ENCODE data around the gene TNFRSF14. TPM values are rescaled to one million over a fixed set of nuclear protein-coding genes. Genes with fewer than 3 reads are reported as not detected.

TNFRSF14 gene
- total RNA-seq, 1 experiment from 2014 or later, result 25.5 TPM

DNA sequence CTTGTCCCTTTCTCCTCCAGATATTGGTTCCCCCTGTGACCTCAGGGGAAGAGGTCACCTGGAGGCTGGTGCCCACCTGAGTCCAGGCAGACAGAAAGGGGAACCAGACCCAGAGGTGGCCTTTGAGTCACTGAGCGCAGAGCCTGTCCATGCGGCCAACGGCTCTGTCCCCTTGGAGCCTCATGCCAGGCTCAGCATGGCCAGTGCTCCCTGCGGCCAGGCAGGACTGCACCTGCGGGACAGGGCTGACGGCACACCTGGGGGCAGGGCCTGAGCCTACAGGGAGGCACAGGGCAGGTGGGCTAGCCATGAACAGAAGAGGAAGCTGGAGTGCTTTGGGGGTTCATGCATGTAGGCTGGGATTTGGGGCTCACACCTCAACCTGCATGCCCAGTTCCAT, 2.7 kb downstream of the TNFRSF14 start:
- intact Hi-C loops (cut with micrococcal nuclease), result no loop called here
- DNase-seq, result no peak
- no peaks in the 10 kb centered on the region for H3F3A ChIP-seq (ENCODE audit: low read length, unreplicated experiment)
- TF ChIP-seq EZH2 (IDR thresholded peaks at IDR 0.05; ENCODE audit: low read length, unreplicated experiment) (no peak), EZH2phosphoT487 (IDR thresholded peaks at IDR 0.05; ENCODE audit: borderline replicate concordance, low read length) (no peak)
- TF ChIP-seq, protein P1, sequence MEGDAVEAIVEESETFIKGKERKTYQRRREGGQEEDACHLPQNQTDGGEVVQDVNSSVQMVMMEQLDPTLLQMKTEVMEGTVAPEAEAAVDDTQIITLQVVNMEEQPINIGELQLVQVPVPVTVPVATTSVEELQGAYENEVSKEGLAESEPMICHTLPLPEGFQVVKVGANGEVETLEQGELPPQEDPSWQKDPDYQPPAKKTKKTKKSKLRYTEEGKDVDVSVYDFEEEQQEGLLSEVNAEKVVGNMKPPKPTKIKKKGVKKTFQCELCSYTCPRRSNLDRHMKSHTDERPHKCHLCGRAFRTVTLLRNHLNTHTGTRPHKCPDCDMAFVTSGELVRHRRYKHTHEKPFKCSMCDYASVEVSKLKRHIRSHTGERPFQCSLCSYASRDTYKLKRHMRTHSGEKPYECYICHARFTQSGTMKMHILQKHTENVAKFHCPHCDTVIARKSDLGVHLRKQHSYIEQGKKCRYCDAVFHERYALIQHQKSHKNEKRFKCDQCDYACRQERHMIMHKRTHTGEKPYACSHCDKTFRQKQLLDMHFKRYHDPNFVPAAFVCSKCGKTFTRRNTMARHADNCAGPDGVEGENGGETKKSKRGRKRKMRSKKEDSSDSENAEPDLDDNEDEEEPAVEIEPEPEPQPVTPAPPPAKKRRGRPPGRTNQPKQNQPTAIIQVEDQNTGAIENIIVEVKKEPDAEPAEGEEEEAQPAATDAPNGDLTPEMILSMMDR (conservative IDR thresholded peaks at IDR 0.05; ENCODE audit: low read depth, low read length), result no peak
- no peak overlapping the region for H3K4me2 ChIP-seq (ENCODE audit: low read length)
- H3K9me3 ChIP-seq (ENCODE audit: low read length), result no peaks in the 10 kb centered on the region
- no peaks in the 10 kb centered on the region for H3K27me3 ChIP-seq (ENCODE audit: low read length)
- H2AFZ ChIP-seq (ENCODE audit: low read length), result no peak overlapping the region
- no peak overlapping the region for H3K4me3 ChIP-seq (ENCODE audit: low read length)
- peaks cover 15% of the 10 kb centered on the region for H3K4me1 ChIP-seq (ENCODE audit: insufficient read depth, low read length)
- no peaks in the 10 kb centered on the region for H4K20me1 ChIP-seq (ENCODE audit: low read length)
- H3K9ac ChIP-seq (ENCODE audit: low read length), result no peak overlapping the region
- no TSS peak for BruUV-seq (replicated peaks)
- ATAC-seq, result no peak
- no peaks in the 10 kb centered on the region for H3K36me3 ChIP-seq (ENCODE audit: low read depth, low read length)
- H3K9me2 ChIP-seq (replicated peaks; ENCODE audit: low read length), result no peaks in the 10 kb centered on the region
- no peaks in the 10 kb centered on the region for H3K79me2 ChIP-seq (ENCODE audit: low read length)
- ChIA-PET CTCF (no interaction called here), POLR2A (ENCODE audit: unreplicated experiment) (no interaction called here)
- H3K27ac ChIP-seq (ENCODE audit: low read length), result no peak overlapping the region

DNA sequence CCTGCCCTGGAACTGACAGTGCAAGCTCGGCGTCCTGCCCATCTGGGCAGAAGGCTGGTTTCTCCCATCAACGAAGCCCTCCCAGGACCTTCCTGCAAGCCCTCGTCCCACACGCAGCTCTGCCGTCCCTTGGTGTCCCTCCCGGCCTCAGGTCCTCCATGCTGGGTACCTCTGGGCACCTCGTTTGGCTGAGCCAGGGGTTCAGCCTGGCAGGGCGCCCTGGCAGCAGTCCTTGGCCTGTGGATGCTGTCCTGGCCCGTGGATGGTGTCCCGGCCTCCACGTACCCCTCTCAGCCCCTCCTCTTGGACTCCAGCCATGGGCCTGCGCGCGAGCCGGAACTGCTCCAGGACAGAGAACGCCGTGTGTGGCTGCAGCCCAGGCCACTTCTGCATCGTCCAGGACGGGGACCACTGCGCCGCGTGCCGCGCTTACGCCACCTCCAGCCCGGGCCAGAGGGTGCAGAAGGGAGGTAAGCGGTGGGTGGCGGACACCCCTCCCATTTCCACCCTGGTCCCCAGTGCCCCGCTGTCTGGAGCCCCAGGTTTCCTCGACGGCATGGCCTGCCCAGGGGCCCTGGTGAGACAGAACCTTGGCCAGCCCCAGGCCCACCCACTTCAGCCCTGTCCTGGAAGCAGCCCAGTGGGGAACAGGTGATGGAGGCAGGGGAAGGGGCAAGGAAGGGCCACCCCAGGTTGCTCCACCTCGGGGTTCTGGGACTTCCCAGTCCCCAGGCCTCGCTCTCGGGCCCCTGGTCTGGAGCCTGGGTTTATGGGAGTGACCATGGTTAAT, 3.5 kb downstream of the TNFRSF14 start:
- H2AFZ ChIP-seq (ENCODE audit: low read length), result no peak overlapping the region
- no peak overlapping the region for H3K4me2 ChIP-seq (ENCODE audit: low read length)
- no peak overlapping the region for H3K4me3 ChIP-seq (ENCODE audit: low read length)
- H4K20me1 ChIP-seq (ENCODE audit: low read length), result no peaks in the 10 kb centered on the region
- no peaks in the 10 kb centered on the region for H3K36me3 ChIP-seq (ENCODE audit: low read depth, low read length)
- TF ChIP-seq EZH2 (IDR thresholded peaks at IDR 0.05; ENCODE audit: low read length, unreplicated experiment), result no peak
- TF ChIP-seq, protein P1 (conservative IDR thresholded peaks at IDR 0.05; ENCODE audit: low read depth, low read length), result no peak
- no peak for TF ChIP-seq EZH2phosphoT487 (IDR thresholded peaks at IDR 0.05; ENCODE audit: borderline replicate concordance, low read length)
- H3F3A ChIP-seq (ENCODE audit: low read length, unreplicated experiment), result no peaks in the 10 kb centered on the region
- ChIA-PET POLR2A (ENCODE audit: unreplicated experiment) (no interaction called here), CTCF (no interaction called here)
- DNase-seq (no peak), ATAC-seq (no peak)
- H3K27me3 ChIP-seq (ENCODE audit: low read length), result no peaks in the 10 kb centered on the region
- no peak overlapping the region for H3K27ac ChIP-seq (ENCODE audit: low read length)
- H3K9me3 ChIP-seq (ENCODE audit: low read length), result no peaks in the 10 kb centered on the region
- intact Hi-C loops (cut with micrococcal nuclease), result no loop called here
- BruUV-seq (replicated peaks), result no TSS peak
- H3K79me2 ChIP-seq (ENCODE audit: low read length), result no peaks in the 10 kb centered on the region
- peaks cover 15% of the 10 kb centered on the region for H3K4me1 ChIP-seq (ENCODE audit: insufficient read depth, low read length)
- no peak overlapping the region for H3K9ac ChIP-seq (ENCODE audit: low read length)
- no peaks in the 10 kb centered on the region for H3K9me2 ChIP-seq (replicated peaks; ENCODE audit: low read length)

DNA sequence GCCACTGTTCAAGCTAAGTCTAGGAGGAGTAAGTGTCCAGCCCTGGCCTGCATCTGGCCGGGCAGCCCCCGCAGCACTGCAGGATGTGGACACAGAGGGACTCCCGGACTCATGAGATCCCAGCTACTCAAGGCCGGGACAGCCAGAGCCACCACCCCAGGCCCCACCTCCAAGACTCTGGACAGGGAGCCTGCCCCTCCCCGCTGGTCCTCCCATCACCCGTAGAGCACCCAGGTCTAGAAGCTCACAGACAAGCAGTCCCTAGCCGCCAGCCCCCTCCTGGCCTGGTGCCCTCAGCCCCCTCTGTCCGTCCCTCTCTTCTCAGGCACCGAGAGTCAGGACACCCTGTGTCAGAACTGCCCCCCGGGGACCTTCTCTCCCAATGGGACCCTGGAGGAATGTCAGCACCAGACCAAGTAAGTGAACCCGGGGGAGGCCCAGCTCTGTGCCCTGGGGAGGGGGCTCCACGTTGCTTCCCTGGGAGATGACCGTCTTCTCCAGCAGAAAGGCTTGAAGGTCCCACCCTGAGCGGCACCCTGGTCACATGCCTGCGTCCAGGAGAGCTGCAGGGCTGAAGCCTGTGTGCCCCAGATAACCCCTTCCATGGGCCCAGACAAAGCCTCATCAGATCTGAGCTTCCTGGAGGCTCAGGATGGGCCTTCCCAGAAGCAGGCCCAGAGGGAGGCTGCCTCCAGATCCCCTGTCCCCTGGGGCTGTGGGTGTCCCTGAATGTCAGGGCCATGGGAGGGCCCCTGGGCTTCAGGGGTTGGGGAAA, 4.3 kb downstream of the TNFRSF14 start:
- no peak for ATAC-seq
- Histone ChIP-seq H2AFZ (ENCODE audit: low read length) (no peak overlapping the region), H3K36me3 (ENCODE audit: low read depth, low read length) (no peaks in the 10 kb centered on the region), H4K20me1 (ENCODE audit: low read length) (no peaks in the 10 kb centered on the region), H3K4me2 (ENCODE audit: low read length) (no peak overlapping the region), H3K27ac (ENCODE audit: low read length) (no peak overlapping the region), H3K79me2 (ENCODE audit: low read length) (no peaks in the 10 kb centered on the region), H3K4me1 (ENCODE audit: insufficient read depth, low read length) (peaks cover 14% of the 10 kb centered on the region), H3K9me3 (ENCODE audit: low read length) (no peaks in the 10 kb centered on the region), H3K27me3 (ENCODE audit: low read length) (no peaks in the 10 kb centered on the region), H3K9ac (ENCODE audit: low read length) (no peak overlapping the region), H3F3A (ENCODE audit: low read length, unreplicated experiment) (no peaks in the 10 kb centered on the region), H3K4me3 (ENCODE audit: low read length) (no peak overlapping the region), H3K9me2 (replicated peaks; ENCODE audit: low read length) (no peaks in the 10 kb centered on the region)
- intact Hi-C loops (cut with micrococcal nuclease), result no loop called here
- TF ChIP-seq, protein P1 (conservative IDR thresholded peaks at IDR 0.05; ENCODE audit: low read depth, low read length), result no peak
- no peak for TF ChIP-seq EZH2phosphoT487 (IDR thresholded peaks at IDR 0.05; ENCODE audit: borderline replicate concordance, low read length)
- no peak for TF ChIP-seq EZH2 (IDR thresholded peaks at IDR 0.05; ENCODE audit: low read length, unreplicated experiment)
- POLR2A ChIA-PET (ENCODE audit: unreplicated experiment), result no interaction called here
- BruUV-seq (replicated peaks), result no TSS peak
- no peak for DNase-seq
- CTCF ChIA-PET, result no interaction called here

Measured in PC-3 (cell line).